Measurements from ENCODE around the gene PAMR1.

GRCh38 chr11:35546317-35546716 lies 20.9 kb upstream of the PAMR1 start:
- no peak for TF ChIP-seq POLR2A (IDR thresholded peaks at IDR 0.05)
- TF ChIP-seq EP300 (IDR thresholded peaks at IDR 0.05): no peak
